Effector memory CD4-positive, alpha-beta T cell (primary cell): ENCODE results near the gene MON2.

ENCODE experiments used
- DNase-seq, 3 donors: peaks; one replicate each; pipeline ENCODE4 v3.0.0-alpha.2; 2020
- H3K27ac ChIP-seq: 2 replicates; pipeline ENCODE4 v1.7.0; 2013; ENCODE audit warnings: mild to moderate bottlenecking, low read length, moderate library complexity; ENCODE audit not compliant: insufficient read depth, poor library complexity, severe bottlenecking
- H3K27me3 ChIP-seq: replicated peaks from 2 replicates; pipeline ENCODE4 v1.7.0; 2013; ENCODE audit warnings: mild to moderate bottlenecking, low read length; ENCODE audit not compliant: insufficient read depth, control insufficient read depth, poor library complexity, severe bottlenecking
- H3K36me3 ChIP-seq: 2 replicates; pipeline ENCODE4 v1.7.0; 2013; ENCODE audit warnings: mild to moderate bottlenecking, low read length, moderate library complexity; ENCODE audit not compliant: control insufficient read depth, insufficient read depth
- H3K4me1 ChIP-seq: 2 replicates; pipeline ENCODE4 v1.7.0; 2013; ENCODE audit warnings: low read length, mild to moderate bottlenecking; ENCODE audit not compliant: control insufficient read depth, insufficient read depth, poor library complexity, severe bottlenecking
- H3K4me3 ChIP-seq: 2 replicates; pipeline ENCODE4 v1.7.0; 2013; ENCODE audit warnings: low read length, low read depth, mild to moderate bottlenecking; ENCODE audit not compliant: insufficient read depth, poor library complexity, severe bottlenecking
- H3K9me3 ChIP-seq: 2 replicates; pipeline ENCODE4 v1.7.0; 2013; ENCODE audit warnings: mild to moderate bottlenecking, low read length, moderate library complexity; ENCODE audit not compliant: control insufficient read depth

MON2 gene

DNA sequence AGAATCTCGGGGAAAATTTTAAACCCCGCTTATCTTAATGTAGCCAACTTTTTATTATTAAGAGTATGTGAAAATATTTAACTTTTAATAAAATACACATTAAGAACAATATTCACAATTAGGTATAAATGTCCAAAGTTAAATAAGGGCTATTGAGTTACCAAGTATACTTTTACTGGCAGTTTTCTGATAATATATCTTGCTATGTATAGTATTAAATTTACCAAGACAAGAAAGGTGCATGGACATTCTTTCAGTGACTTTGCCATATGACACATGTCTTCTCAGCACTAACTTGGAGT, 115.4 kb downstream of the MON2 start:
- H3K36me3 ChIP-seq, result no peaks in the 10 kb centered on the region
- H3K27ac ChIP-seq, result no peak overlapping the region
- H3K4me1 ChIP-seq, result no peaks in the 10 kb centered on the region
- no peaks in the 10 kb centered on the region for H3K9me3 ChIP-seq
- no peak for DNase-seq
- no peaks in the 10 kb centered on the region for H3K27me3 ChIP-seq
- H3K4me3 ChIP-seq, result no peak overlapping the region

DNA sequence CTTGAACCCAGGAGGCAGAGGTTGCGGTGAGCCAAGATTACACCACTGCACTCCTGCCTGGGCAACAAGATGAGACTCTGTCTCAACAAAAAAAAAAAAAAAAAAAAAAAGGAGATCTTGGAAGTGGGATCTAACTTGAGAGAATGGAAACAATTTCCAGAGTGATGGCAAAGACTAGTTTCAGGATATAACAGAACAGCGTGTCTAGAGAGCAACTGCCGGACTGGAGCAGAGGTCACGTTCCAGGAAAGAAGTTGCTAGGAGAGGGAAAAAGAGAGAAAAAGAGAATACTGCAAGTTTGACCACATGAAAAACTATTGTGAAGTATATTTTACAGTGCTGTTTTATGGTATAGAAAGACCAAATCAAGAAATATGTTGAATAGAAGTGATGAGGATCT, 118.0 kb downstream of the MON2 start:
- Histone ChIP-seq H3K27ac (no peak overlapping the region), H3K9me3 (no peaks in the 10 kb centered on the region), H3K4me1 (no peaks in the 10 kb centered on the region), H3K36me3 (peaks cover 8% of the 10 kb centered on the region), H3K4me3 (no peak overlapping the region), H3K27me3 (no peaks in the 10 kb centered on the region)
- no peak for DNase-seq

DNA sequence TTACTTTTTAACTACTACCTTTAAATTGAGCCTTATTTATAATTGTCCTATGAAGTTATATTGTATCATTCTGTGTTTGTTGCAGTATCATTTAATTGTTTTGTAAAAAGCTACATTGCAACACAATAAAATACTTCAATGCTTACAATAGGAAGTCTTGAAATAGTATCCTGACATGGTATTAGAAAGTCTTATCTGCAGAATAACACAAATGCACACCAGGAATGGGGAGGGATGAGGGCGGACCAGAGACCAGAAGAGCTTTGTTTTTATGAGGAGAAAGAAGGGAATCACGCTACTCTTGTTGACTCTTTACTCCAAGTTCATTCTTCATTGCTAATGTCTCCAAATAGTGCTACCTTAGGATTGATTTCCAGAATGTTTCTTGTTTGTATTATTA, 120.2 kb downstream of the MON2 start:
- H3K9me3 ChIP-seq, result no peaks in the 10 kb centered on the region
- H3K4me3 ChIP-seq, result no peak overlapping the region
- H3K36me3 ChIP-seq, result peaks cover 8% of the 10 kb centered on the region
- no peaks in the 10 kb centered on the region for H3K4me1 ChIP-seq
- no peak for DNase-seq
- no peak overlapping the region for H3K27ac ChIP-seq
- H3K27me3 ChIP-seq, result no peaks in the 10 kb centered on the region

DNA sequence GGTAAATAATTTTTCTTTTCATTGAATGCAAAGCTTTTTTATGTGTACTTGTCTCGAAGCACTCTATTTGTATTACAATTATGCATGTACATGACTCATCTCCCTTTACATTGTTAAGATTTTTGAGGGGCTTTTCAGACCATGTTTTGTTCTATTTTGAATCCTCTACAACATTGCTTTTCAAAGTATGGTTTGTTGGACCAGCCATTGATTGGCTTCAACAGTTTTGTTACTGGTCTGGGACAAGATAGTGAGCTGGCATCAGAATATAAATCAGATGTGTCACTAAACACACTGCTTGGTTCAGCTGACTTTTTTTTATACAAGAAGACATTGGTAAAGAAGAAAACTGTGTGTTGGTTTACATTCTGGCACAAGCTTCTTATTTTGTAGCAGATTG, 122.3 kb downstream of the MON2 start:
- Histone ChIP-seq H3K36me3 (peaks cover 8% of the 10 kb centered on the region), H3K4me3 (no peak overlapping the region), H3K27me3 (no peaks in the 10 kb centered on the region), H3K9me3 (no peaks in the 10 kb centered on the region), H3K27ac (no peak overlapping the region), H3K4me1 (no peaks in the 10 kb centered on the region)
- DNase-seq, result no peak

DNA sequence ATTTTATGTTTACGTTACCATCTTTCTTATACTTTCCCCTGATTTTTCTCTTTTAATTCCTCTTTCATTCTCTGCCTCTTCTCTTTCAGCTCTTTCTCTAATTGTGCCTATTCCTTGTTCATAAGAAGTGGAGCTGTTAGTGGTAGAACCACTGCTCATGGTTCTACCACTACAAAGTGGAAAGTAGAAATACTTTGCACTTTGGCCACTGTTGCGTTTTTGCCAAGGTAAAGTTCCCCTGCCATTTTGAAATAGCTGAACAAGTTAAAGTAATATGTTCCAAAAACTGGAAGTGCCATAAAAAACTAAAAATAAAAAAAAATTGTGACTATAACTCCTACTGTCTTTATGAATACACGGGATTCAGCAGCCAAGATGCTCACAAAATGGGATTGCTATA, 130.6 kb downstream of the MON2 start:
- H3K9me3 ChIP-seq, result no peaks in the 10 kb centered on the region
- DNase-seq, result no peak
- H3K4me3 ChIP-seq, result no peak overlapping the region
- H3K36me3 ChIP-seq, result no peaks in the 10 kb centered on the region
- H3K4me1 ChIP-seq, result no peaks in the 10 kb centered on the region
- no peak overlapping the region for H3K27ac ChIP-seq
- no peaks in the 10 kb centered on the region for H3K27me3 ChIP-seq

DNA sequence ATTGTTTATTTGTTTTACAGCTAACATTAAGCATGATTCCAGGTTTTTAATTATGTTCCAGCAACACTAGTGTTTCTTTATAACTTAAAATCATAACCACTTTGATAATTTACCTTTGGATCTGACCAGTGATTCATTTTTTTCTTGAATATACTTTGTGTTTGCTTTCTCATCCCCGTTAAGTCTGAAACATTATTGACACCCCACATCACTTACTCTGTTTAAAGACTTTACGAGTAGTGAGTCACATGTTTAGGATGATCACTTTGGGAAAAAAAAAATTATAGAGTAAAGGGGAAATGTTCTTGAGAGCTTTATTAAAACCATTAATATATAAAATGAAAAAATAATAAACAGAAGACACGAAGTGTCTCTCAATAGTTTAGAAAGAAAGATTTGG, 132.2 kb downstream of the MON2 start:
- H3K27me3 ChIP-seq, result no peaks in the 10 kb centered on the region
- no peak for DNase-seq
- no peak overlapping the region for H3K4me3 ChIP-seq
- H3K27ac ChIP-seq, result no peak overlapping the region
- no peaks in the 10 kb centered on the region for H3K36me3 ChIP-seq
- H3K4me1 ChIP-seq, result no peaks in the 10 kb centered on the region
- no peaks in the 10 kb centered on the region for H3K9me3 ChIP-seq

DNA sequence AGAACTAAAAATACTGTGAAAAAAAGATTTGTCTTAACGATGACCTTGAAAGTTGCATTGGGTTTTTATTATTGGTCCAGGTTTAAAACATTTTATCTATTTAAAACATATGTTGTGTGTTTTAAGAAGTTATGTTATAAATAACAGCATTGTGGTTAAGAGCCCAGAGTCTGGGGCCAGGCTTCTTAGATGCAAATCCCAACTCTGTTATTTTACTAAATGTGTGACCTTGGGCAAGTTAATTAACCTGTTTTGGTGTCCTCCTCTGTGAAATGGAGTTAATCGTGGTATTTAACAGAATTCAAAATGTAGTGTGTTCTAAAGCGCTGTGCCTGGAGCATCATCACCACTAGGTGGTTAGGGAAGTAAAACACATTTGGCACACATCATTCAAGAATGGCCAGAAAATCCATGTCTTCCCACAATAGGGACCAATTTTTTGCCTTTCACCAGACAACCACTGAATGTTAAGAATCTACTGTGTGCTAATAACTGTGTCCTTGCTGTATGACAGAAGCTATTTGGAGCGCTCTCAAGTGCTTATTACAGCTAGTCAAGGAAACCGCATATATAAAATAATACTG, 133.3 kb downstream of the MON2 start:
- H3K27me3 ChIP-seq, result no peaks in the 10 kb centered on the region
- H3K27ac ChIP-seq, result no peak overlapping the region
- H3K9me3 ChIP-seq, result no peaks in the 10 kb centered on the region
- H3K4me1 ChIP-seq, result peaks cover 8% of the 10 kb centered on the region
- H3K4me3 ChIP-seq, result no peak overlapping the region
- no peaks in the 10 kb centered on the region for H3K36me3 ChIP-seq
- DNase-seq, result no peak

DNA sequence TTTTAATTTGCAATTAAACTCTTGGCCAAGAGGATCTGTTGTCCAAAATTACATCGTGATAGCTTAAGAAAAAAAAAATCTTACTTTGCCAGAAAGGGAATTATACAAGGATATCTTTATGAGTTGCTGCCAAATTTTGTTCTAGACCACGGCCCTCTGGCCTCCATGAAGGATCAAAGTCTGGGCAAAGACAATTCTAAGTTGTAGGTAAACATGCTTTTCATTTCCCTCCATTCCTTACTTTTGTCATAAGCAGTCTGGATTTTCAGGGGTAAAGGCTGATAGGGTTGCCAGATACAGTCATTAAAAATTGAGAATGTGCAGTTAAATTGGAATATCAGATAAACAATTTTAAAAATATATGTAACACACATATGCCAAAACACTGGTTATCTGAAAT, 135.1 kb downstream of the MON2 start:
- Histone ChIP-seq H3K9me3 (no peaks in the 10 kb centered on the region), H3K27ac (peak overlapping the region; percentile 100), H3K4me3 (peak overlapping the region; percentile 76), H3K4me1 (peaks cover 8% of the 10 kb centered on the region), H3K27me3 (no peaks in the 10 kb centered on the region), H3K36me3 (no peaks in the 10 kb centered on the region)
- DNase-seq, result no peak

DNA sequence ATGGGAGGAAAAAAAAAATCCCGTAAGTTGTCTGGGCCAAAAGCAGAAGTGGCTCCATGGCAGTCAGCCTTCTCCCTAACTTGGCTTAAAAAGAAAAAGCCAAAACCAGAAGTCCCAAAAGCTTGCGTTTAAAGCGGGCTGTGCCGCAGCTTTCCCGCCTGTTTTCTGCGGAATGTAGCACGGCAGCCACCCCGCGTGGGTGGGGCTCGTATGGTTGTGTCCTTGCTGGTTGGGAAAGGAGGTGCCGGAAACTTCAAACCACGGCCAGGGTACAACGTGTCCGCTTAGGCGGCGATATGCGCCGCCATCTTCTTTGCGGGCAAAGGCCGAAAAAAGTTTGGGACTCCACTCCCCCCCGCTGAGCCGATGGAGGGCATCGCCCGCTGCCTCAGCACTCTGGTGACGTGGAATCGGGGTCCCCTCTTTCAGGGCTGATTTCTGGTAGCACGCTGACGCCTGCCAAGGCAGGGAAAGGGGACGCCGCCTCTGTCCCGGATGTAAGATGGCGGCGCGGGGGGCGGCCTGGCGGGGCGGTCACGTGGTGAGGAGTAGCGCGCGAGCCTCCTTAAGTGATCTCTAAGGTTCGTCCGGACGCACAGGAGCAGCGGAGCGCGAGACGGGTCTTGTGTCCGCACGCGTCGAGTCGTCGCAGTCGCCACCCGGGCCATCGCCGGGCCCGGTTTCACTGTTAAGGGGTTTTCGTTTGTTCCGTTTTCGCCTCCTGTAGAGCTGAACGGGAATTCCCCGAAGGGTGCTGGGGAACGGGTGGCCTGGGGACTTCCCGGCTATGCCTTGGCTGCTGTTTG, 135.8 kb downstream of the MON2 start:
- Histone ChIP-seq H3K4me1 (peaks cover 8% of the 10 kb centered on the region), H3K27ac (peak overlapping the region; percentile 100), H3K27me3 (no peaks in the 10 kb centered on the region), H3K36me3 (no peaks in the 10 kb centered on the region), H3K4me3 (peak overlapping the region; percentile 76), H3K9me3 (no peaks in the 10 kb centered on the region)
- DNase-seq, result peak; percentile 81

DNA sequence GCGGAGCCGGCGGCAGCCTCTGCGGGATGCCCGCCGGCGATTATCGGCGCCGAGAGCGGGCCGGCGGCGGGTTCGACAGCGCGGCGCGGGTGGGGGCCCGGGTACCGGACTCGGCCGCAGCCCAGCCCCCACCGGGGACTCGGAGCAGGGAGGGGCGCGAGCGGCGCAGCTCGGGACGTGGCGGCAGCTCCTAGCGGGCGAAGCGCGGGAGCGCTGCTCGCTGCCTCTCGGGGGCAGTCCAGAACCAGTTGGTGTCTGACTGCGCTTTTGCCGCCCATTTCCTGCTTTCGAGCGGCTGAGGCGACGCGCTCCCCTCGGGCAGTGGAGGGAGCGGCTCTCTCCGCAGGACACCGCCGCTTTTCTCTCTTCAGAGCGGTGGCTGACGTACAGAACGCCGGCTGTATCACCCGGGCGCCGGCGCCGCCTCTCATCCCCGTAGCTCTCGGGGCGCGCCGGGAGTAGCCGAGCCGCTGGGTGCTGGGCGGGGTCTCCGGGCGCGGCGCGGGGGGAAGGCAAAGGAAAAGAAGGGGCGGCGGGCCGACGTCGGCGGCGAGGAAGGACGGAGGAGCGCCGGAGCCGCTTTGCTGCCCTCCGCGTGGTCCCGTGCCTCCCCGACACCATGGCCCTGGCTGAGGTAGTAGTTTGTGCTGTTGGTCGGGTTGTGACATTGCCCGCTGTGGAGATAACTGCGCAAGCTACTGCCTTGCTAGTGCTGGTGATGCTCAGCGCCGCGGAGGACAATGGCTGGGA, 136.6 kb downstream of the MON2 start:
- H3K27ac ChIP-seq, result peak overlapping the region; percentile 100
- no peaks in the 10 kb centered on the region for H3K9me3 ChIP-seq
- H3K36me3 ChIP-seq, result no peaks in the 10 kb centered on the region
- no peaks in the 10 kb centered on the region for H3K27me3 ChIP-seq
- peak overlapping the region; percentile 76 for H3K4me3 ChIP-seq
- peaks cover 8% of the 10 kb centered on the region for H3K4me1 ChIP-seq
- DNase-seq, result peak; percentile 70 to 75 (median 75)
